Activated CD4-positive, alpha-beta memory T cell treated with anti-CD3 and anti-CD28 coated beads for 36 hours (primary cell): Measurements from ENCODE around the gene EPS15. TPM values are rescaled to one million over a fixed set of nuclear protein-coding genes. Genes with fewer than 3 reads are reported as not detected.

Source experiments
- CTCF ChIA-PET: fragments of 350-600 bp; sonication (Branson Sonifier 250); formaldehyde crosslinking; loops from one replicate; lab custom pipeline; 2021; ENCODE audit warnings: antibody characterized with exemption, inconsistent platforms; lab: Charles Lee
- POLR2A ChIA-PET: fragments of 350-600 bp; sonication (Branson Sonifier 250); formaldehyde crosslinking; loops from one replicate; lab custom pipeline; 2021; ENCODE audit warnings: antibody characterized with exemption; lab: Charles Lee
- DNase-seq: peaks from one replicate; pipeline ENCODE4 v3.0.0-alpha.2; 2020
- H3K27ac Mint-ChIP-seq: one replicate; pipeline ENCODE4 v1.8.0; 2021; ENCODE audit warnings: mixed read lengths
- H3K27me3 Mint-ChIP-seq: one replicate; pipeline ENCODE4 v1.8.0; 2021; ENCODE audit warnings: mixed read lengths
- H3K36me3 Mint-ChIP-seq: one replicate; pipeline ENCODE4 v1.8.0; 2021; ENCODE audit warnings: mixed read lengths
- H3K4me1 Mint-ChIP-seq: one replicate; pipeline ENCODE4 v1.8.0; 2021; ENCODE audit warnings: low read depth, mixed read lengths
- H3K4me3 Mint-ChIP-seq: one replicate; pipeline ENCODE4 v1.8.0; 2021; ENCODE audit warnings: mild to moderate bottlenecking, mixed read lengths
- H3K9me3 Mint-ChIP-seq: one replicate; pipeline ENCODE4 v1.8.0; 2021; ENCODE audit warnings: mixed read lengths
- intact Hi-C: fragments of 100-400 bp; cut with micrococcal nuclease; formaldehyde crosslinking; loops from one replicate; pipeline ENCODE4 v1.15.1; 2023
- total RNA-seq, 2 experiments: library from RNA; stranded (reverse); gene quantifications; one replicate each; pipeline ENCODE4 v1.2.3, GENCODE V29; 2021

EPS15 gene
- total RNA-seq, 2 experiments from 2014 or later = 69.5 to 69.6 TPM

GRCh38 chr1:51433972-51434510, 85.0 kb downstream of the EPS15 start:
- intact Hi-C loops = no loop called here
- H3K9me3 Mint-ChIP-seq = peaks cover under 1% of the 10 kb centered on the region
- ChIA-PET CTCF (interaction anchor here (1.1 to 1.2 kb wide), 3 partner anchors 10 to 101 kb away, joined by 3 to 5 read pairs (median 3); no protein-coding TSS in a partner anchor), POLR2A (interaction anchor here (0.6 kb wide), 1 partner anchor 179 kb away, joined by 3 read pairs; no protein-coding TSS in a partner anchor)
- no peaks in the 10 kb centered on the region for H3K27me3 Mint-ChIP-seq
- H3K4me1 Mint-ChIP-seq = peaks cover 31% of the 10 kb centered on the region
- no peak overlapping the region for H3K4me3 Mint-ChIP-seq
- peak overlapping the region; percentile 61 for H3K27ac Mint-ChIP-seq
- DNase-seq = no peak
- peaks cover 38% of the 10 kb centered on the region for H3K36me3 Mint-ChIP-seq

- ChIA-PET CTCF (interaction anchor here (1.1 to 1.2 kb wide), 3 partner anchors 9 to 101 kb away, joined by 3 to 5 read pairs (median 3); no protein-coding TSS in a partner anchor), POLR2A (interaction anchor here (0.6 kb wide), 1 partner anchor 179 kb away, joined by 3 read pairs; no protein-coding TSS in a partner anchor)
- peaks cover 27% of the 10 kb centered on the region for H3K4me1 Mint-ChIP-seq
- H3K27ac Mint-ChIP-seq = peak overlapping the region; percentile 61
- peaks cover 37% of the 10 kb centered on the region for H3K36me3 Mint-ChIP-seq
- DNase-seq = no peak
- H3K27me3 Mint-ChIP-seq = no peaks in the 10 kb centered on the region
- intact Hi-C loops = no loop called here
- H3K4me3 Mint-ChIP-seq = no peak overlapping the region
- H3K9me3 Mint-ChIP-seq = peaks cover 4% of the 10 kb centered on the region
Measured at GRCh38 chr1:51433269-51433971, 85.6 kb downstream of the EPS15 start.

DNA sequence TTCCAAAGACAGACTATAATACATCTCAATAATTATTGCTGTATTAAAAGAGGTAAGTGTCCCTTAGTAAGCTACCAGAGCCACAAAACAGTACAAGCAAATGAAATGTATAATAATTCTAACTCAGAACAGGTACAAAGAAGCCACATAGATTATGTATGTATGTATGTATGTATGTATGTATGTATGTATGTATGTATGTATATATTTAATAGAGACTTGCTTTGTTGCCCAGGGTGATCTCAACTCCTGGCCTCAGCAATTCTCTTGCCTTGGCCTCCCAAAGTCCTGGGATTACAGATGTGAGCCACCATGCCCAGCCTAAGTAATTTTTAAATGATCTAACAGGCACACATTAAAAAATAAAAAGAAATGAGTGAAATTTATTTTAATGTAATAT, 86.9 kb downstream of the EPS15 start:
- peaks cover 48% of the 10 kb centered on the region for H3K36me3 Mint-ChIP-seq
- intact Hi-C loops = no loop called here
- no peak overlapping the region for H3K27ac Mint-ChIP-seq
- DNase-seq = no peak
- POLR2A ChIA-PET = no interaction called here
- peaks cover 15% of the 10 kb centered on the region for H3K9me3 Mint-ChIP-seq
- H3K27me3 Mint-ChIP-seq = no peaks in the 10 kb centered on the region
- no peak overlapping the region for H3K4me3 Mint-ChIP-seq
- peaks cover 27% of the 10 kb centered on the region for H3K4me1 Mint-ChIP-seq
- CTCF ChIA-PET = no interaction called here

DNA sequence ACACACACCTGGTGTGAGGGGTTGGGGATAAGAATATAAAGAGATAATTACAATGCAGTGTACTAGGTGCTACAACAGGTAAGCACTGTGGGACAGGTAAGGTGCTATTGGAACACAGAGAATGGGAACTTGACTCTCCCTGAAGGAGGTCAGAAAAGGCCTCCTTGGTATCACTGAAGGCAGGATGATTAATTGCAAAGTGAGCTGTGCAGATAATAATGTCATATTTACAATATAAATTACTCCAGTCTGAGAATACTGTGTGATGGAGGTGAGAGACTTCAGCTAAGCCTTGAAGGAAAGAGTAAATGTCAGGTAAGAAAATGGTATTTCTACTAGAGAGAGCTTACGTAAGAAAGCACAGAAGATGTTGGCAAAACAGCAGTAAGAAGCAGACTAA, 91.6 kb downstream of the EPS15 start:
- peaks cover 19% of the 10 kb centered on the region for H3K4me1 Mint-ChIP-seq
- intact Hi-C loops = no loop called here
- no peak overlapping the region for H3K4me3 Mint-ChIP-seq
- ChIA-PET CTCF (no interaction called here), POLR2A (no interaction called here)
- H3K9me3 Mint-ChIP-seq = peaks cover 15% of the 10 kb centered on the region
- no peaks in the 10 kb centered on the region for H3K27me3 Mint-ChIP-seq
- H3K36me3 Mint-ChIP-seq = peaks cover 41% of the 10 kb centered on the region
- H3K27ac Mint-ChIP-seq = no peak overlapping the region
- DNase-seq = no peak

- POLR2A ChIA-PET = no interaction called here
- CTCF ChIA-PET = no interaction called here
- intact Hi-C loops = no loop called here
- peaks cover 15% of the 10 kb centered on the region for H3K9me3 Mint-ChIP-seq
- no peak overlapping the region for H3K27ac Mint-ChIP-seq
- no peak overlapping the region for H3K4me3 Mint-ChIP-seq
- H3K36me3 Mint-ChIP-seq = peaks cover 43% of the 10 kb centered on the region
- H3K4me1 Mint-ChIP-seq = peaks cover 24% of the 10 kb centered on the region
- no peak for DNase-seq
- H3K27me3 Mint-ChIP-seq = no peaks in the 10 kb centered on the region
Measured at GRCh38 chr1:51425955-51426354, 93.1 kb downstream of the EPS15 start.

GRCh38 chr1:51425273-51425672, 93.8 kb downstream of the EPS15 start:
- Mint-ChIP-seq H3K27me3 (no peaks in the 10 kb centered on the region), H3K4me1 (peaks cover 28% of the 10 kb centered on the region), H3K4me3 (no peak overlapping the region), H3K36me3 (peaks cover 47% of the 10 kb centered on the region), H3K27ac (no peak overlapping the region), H3K9me3 (peaks cover 15% of the 10 kb centered on the region)
- ChIA-PET POLR2A (no interaction called here), CTCF (no interaction called here)
- DNase-seq = no peak
- intact Hi-C loops = no loop called here

DNA sequence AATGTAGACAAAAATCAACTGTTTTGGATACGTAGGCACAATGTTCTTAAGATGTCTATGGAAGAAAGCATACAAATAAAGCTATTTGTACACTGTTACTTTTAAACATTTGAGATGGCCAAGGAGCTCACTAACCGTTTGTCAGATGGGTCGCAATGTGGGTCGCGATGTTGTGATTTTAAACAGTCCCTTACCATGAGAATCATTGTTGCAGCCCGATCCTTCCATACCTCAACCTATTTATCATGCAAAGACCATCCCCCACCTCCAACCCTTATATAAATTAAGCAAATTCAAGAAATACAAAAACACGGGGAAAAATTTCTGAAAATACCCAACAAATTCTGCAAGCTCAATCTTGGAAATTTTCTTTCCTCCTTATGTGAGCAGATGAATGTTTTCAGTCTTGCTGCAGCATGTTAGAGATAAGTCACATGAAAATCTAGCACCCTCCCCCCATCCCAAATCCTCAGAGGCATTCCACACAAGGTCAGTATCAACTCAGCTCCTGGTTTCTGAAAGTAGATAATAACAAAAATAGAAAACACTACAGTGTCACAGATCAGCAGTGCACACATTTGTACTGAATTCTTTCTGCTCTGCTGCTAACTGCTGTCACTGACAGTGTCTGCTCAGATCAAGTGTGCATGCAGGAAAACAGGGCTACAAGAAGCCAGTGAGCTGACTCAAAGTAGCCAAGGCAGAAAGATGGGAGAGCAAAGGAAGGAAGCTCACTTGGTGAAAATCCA, 95.8 kb downstream of the EPS15 start:
- no peak for DNase-seq

DNA sequence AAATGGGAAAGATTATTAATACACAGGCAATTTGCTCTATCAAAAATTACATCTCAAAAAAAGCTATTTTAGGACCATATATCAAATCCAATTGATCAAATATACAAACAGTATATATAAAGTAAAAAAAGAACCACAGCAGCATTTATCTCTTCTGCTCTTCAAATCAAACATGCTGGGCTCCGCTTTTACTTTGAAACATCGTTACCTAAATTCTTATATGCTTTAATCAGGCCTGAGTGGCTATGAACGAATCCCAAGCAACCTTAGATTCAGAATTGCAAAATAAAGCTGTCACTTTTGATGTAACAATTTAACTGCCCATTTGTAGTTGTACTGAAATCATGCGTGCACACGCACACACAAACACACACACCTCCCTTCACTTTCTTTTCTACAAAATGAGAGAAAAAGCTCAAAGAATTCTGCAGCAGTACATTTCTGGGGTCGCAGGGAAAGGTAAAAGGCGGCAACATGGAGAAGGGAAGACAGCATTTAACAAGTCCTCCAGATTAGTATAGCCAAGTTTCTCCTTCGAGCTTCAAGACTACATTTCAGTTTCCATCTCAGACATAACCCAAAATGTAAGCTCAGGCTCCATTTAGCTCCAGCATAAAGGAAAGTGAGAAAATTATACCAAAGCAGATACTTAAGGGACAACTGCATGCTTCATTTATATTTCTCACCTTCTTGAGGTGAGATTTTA, 96.5 kb downstream of the EPS15 start:
- Mint-ChIP-seq H3K4me3 (no peak overlapping the region), H3K36me3 (peaks cover 35% of the 10 kb centered on the region)
- POLR2A ChIA-PET = no interaction called here

More for the DNA sequence above, 95.8 kb downstream of the EPS15 start:
- Mint-ChIP-seq H3K4me1 (peaks cover 23% of the 10 kb centered on the region), H3K9me3 (peaks cover 10% of the 10 kb centered on the region), H3K4me3 (no peak overlapping the region), H3K27me3 (no peaks in the 10 kb centered on the region), H3K27ac (no peak overlapping the region), H3K36me3 (peaks cover 43% of the 10 kb centered on the region)
- ChIA-PET POLR2A (no interaction called here), CTCF (no interaction called here)
- intact Hi-C loops = no loop called here

DNA sequence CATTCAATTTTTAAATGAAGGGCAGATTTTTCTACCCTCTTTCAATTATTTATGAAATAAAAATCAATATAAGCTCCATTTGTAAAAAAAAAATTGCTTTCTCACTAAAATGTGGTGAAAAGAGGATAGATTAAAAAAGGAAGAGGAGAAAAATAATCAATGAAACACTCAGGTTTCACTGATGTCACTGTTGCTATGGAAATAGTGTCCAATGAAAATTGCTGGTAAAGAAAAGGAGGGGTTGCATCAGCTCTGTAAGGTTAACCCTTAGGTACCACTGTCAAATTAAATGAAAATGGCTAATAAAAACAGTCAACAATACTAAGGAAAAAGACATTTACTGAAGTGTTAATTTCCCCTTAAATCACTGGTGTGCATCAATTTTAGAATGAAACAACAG, 97.1 kb downstream of the EPS15 start:
- no peak for DNase-seq
- H3K36me3 Mint-ChIP-seq = peaks cover 30% of the 10 kb centered on the region
- H3K9me3 Mint-ChIP-seq = no peaks in the 10 kb centered on the region
- H3K27ac Mint-ChIP-seq = no peak overlapping the region
- CTCF ChIA-PET = interaction anchor here (0.8 kb wide), 1 partner anchor 113 kb away, joined by 4 read pairs; no protein-coding TSS in a partner anchor
- no peaks in the 10 kb centered on the region for H3K27me3 Mint-ChIP-seq
- no peak overlapping the region for H3K4me3 Mint-ChIP-seq
- POLR2A ChIA-PET = interaction anchor here (0.6 kb wide), 1 partner anchor 556 kb away, joined by 3 read pairs; no protein-coding TSS in a partner anchor
- intact Hi-C loops = no loop called here
- peaks cover 27% of the 10 kb centered on the region for H3K4me1 Mint-ChIP-seq

More for the DNA sequence above, 96.5 kb downstream of the EPS15 start:
- H3K9me3 Mint-ChIP-seq = peaks cover 3% of the 10 kb centered on the region
- peak overlapping the region; percentile 25 for H3K27ac Mint-ChIP-seq
- no peak for DNase-seq
- no peaks in the 10 kb centered on the region for H3K27me3 Mint-ChIP-seq
- peaks cover 27% of the 10 kb centered on the region for H3K4me1 Mint-ChIP-seq
- CTCF ChIA-PET = interaction anchor here (0.8 kb wide), 1 partner anchor 113 kb away, joined by 4 read pairs; no protein-coding TSS in a partner anchor
- intact Hi-C loops = no loop called here

- H3K27me3 Mint-ChIP-seq = no peaks in the 10 kb centered on the region
- H3K4me3 Mint-ChIP-seq = no peak overlapping the region
Measured at GRCh38 chr1:51420867-51421627, 98.0 kb downstream of the EPS15 start.

DNA sequence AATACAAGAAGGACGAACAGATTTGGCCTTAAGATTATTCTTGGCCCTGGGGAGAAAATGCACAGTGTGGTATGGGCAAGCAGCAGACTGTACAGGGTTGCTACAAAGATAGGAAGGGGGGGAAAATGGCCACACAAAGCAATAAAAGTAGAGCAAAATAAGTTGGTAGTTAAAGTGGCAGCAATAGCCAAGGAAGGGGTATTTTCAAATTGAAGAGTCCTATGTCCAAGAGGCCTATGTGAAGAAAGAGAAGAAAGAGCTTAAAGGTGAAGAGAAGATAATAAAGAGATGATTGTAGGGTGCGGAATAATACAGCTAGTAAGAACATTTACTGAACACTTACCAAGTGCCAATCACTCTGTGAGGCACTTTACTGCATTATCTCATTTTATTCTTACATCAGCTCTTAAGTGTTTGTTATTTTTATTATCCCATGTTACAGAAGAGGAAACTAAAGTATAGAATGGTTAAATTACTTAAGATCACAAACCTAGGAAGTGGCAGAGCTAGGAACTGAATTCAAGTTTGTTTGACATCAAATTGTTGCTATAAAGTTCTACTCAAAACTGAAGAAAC, 100.6 kb downstream of the EPS15 start:
- Mint-ChIP-seq H3K36me3 (peaks cover 18% of the 10 kb centered on the region), H3K27ac (no peak overlapping the region), H3K27me3 (no peaks in the 10 kb centered on the region), H3K4me1 (peaks cover 21% of the 10 kb centered on the region), H3K4me3 (no peak overlapping the region), H3K9me3 (no peaks in the 10 kb centered on the region)
- ChIA-PET CTCF (no interaction called here), POLR2A (no interaction called here)
- intact Hi-C loops = no loop called here
- DNase-seq = no peak

More at GRCh38 chr1:51420867-51421627, 98.0 kb downstream of the EPS15 start:
- POLR2A ChIA-PET = interaction anchor here (0.6 kb wide), 1 partner anchor 555 kb away, joined by 3 read pairs; no protein-coding TSS in a partner anchor
- intact Hi-C loops = no loop called here
- peaks cover 28% of the 10 kb centered on the region for H3K36me3 Mint-ChIP-seq
- DNase-seq = no peak
- peaks cover 27% of the 10 kb centered on the region for H3K4me1 Mint-ChIP-seq
- CTCF ChIA-PET = interaction anchor here (0.9 kb wide), 1 partner anchor 348 kb away, joined by 4 read pairs; no protein-coding TSS in a partner anchor
- H3K9me3 Mint-ChIP-seq = no peaks in the 10 kb centered on the region
- H3K27ac Mint-ChIP-seq = no peak overlapping the region
